HepG2 (cell line): Measurements from ENCODE around the gene IL32. TPM values are rescaled to one million over a fixed set of nuclear protein-coding genes. Genes with fewer than 3 reads are reported as not detected.

Source experiments
- ARID2 ChIP-seq: sonication (generic); formaldehyde crosslinking; IDR thresholded peaks from 2 replicates; pipeline ENCODE4 v1.8.1; 2022; ENCODE audit warnings: mild to moderate bottlenecking, missing genetic modification reagents, borderline replicate concordance
- CERS6 ChIP-seq: sonication (generic); formaldehyde crosslinking; IDR thresholded peaks from 2 replicates; pipeline ENCODE4 v1.5.0; 2020; ENCODE audit warnings: missing genetic modification reagents
- ELK4 ChIP-seq: sonication (generic); formaldehyde crosslinking; IDR thresholded peaks from 2 replicates; pipeline ENCODE4 v1.9.0; 2021; ENCODE audit warnings: missing genetic modification reagents, borderline replicate concordance
- FOXP4 ChIP-seq: sonication (generic); formaldehyde crosslinking; IDR thresholded peaks from 2 replicates; pipeline ENCODE4 v1.4.0; 2020; ENCODE audit warnings: missing genetic modification reagents
- MIER2 ChIP-seq: IDR thresholded peaks from 2 replicates; pipeline ENCODE4 v1.6.1; 2016; ENCODE audit warnings: missing biosample characterization, missing genetic modification reagents
- MXD3 ChIP-seq: IDR thresholded peaks from 2 replicates; pipeline ENCODE4 v1.6.1; 2016; ENCODE audit warnings: mild to moderate bottlenecking, missing biosample characterization, missing genetic modification reagents
- NFIC ChIP-seq: IDR thresholded peaks from 2 replicates; pipeline ENCODE4 v1.6.1; 2012; ENCODE audit warnings: mild to moderate bottlenecking, low read length, inconsistent platforms
- SNRNP70 ChIP-seq: fragments of 200-400 bp; formaldehyde crosslinking; IDR thresholded peaks from 2 replicates; pipeline ENCODE4 v1.6.1; 2017; ENCODE audit warnings: mild to moderate bottlenecking, low read depth, low read length, moderate library complexity
- STAG1 ChIP-seq: sonication (generic); formaldehyde crosslinking; IDR thresholded peaks from 2 replicates; pipeline ENCODE4 v1.4.0; 2020; ENCODE audit warnings: missing genetic modification reagents
- ZBTB10 ChIP-seq: sonication (generic); formaldehyde crosslinking; IDR thresholded peaks from 2 replicates; pipeline ENCODE4 v1.4.0; 2020; ENCODE audit warnings: missing genetic modification reagents, borderline replicate concordance
- ZNF143 ChIP-seq: sonication (generic); formaldehyde crosslinking; IDR thresholded peaks from 2 replicates; pipeline ENCODE4 v1.4.0; 2020; ENCODE audit warnings: missing genetic modification reagents
- ZNF264 ChIP-seq: sonication (generic); formaldehyde crosslinking; IDR thresholded peaks from 2 replicates; pipeline ENCODE4 v1.4.0; 2020; ENCODE audit warnings: missing genetic modification reagents
- ZNF510 ChIP-seq: sonication (generic); formaldehyde crosslinking; IDR thresholded peaks from 2 replicates; pipeline ENCODE4 v1.4.0; 2020; ENCODE audit warnings: low read depth, mild to moderate bottlenecking, missing genetic modification reagents
- ZNF572 ChIP-seq: sonication (generic); formaldehyde crosslinking; IDR thresholded peaks from 2 replicates; pipeline ENCODE4 v1.5.1; 2020; ENCODE audit warnings: mild to moderate bottlenecking, missing genetic modification reagents
- ZNF609 ChIP-seq: sonication (generic); formaldehyde crosslinking; IDR thresholded peaks from 2 replicates; pipeline ENCODE4 v1.4.0; 2020; ENCODE audit warnings: mild to moderate bottlenecking, missing genetic modification reagents, borderline replicate concordance
- ZNF768 ChIP-seq: sonication (generic); formaldehyde crosslinking; IDR thresholded peaks from 2 replicates; pipeline ENCODE4 v1.4.0; 2020; ENCODE audit warnings: missing genetic modification reagents
- ZNF879 ChIP-seq: sonication (generic); formaldehyde crosslinking; IDR thresholded peaks from 2 replicates; pipeline ENCODE4 v1.8.1; 2023; ENCODE audit warnings: missing genetic modification reagents
- polyA plus RNA-seq, 8 experiments: library from polyadenylated mRNA; depleted of rRNA in 3 of 8; stranded (reverse) in 7 of 8; unstranded in 1 of 8; fragments of >200 nt; fragmentation: Illumina TruSeq in 4 of 8; extraction: Trizol in 4 of 8; gene quantifications; 2 replicates each; pipeline versions ENCODE4 v1.2.1 to v1.2.3, GENCODE V29; 2011 to 2016; ENCODE audit warnings: low read depth in 4 of 8, missing spikeins in 1 of 8, mixed read lengths in 1 of 8; ENCODE audit not compliant: insufficient read depth in 1 of 8
- total RNA-seq, 5 experiments: library from RNA; depleted of rRNA; stranded (reverse); fragments of >200 nt; fragmentation: Illumina TruSeq; extraction: Trizol; gene quantifications; 2 replicates each; pipeline ENCODE4 v1.2.3, GENCODE V29; 2016; ENCODE audit warnings: low read depth in 1 of 5

Gene IL32
- total and polyA plus RNA-seq, 2 of the 13 experiments (the other 11 are each of a cell fraction or from before 2014, with no cell fraction given) = 115 to 165 TPM

- TF ChIP-seq CERS6 (CRISPR knock-in tag) (no peak), ZNF510 (CRISPR knock-in tag) (peak; percentile 29), ZBTB10 (CRISPR knock-in tag) (no peak; the same call in 1 of the 2 replicates), ZNF264 (CRISPR knock-in tag) (0 out of 2 replicates have a peak, but pooled peaks have one; percentile 41), SNRNP70 (no peak), MIER2 (CRISPR knock-in tag) (no peak), ZNF609 (no peak; the same call in 1 of the 2 replicates), ZNF143 (CRISPR knock-in tag) (no peak), FOXP4 (CRISPR knock-in tag) (peak; percentile 35; the same call in 1 of the 2 replicates), ZNF768 (peak; percentile 59; the same call in 1 of the 2 replicates), ARID2 (no peak), NFIC (no peak), STAG1 (no peak), ZNF572 (CRISPR knock-in tag) (no peak), MXD3 (0 out of 2 replicates have a peak, but pooled peaks have one; percentile 25), ELK4 (CRISPR knock-in tag) (no peak), ZNF879 (CRISPR knock-in tag) (no peak)
Measured at GRCh38 chr16:3065069-3065741, at the start of gene IL32 (continued).
